Measurements from ENCODE around the gene PGM5.
"Not testable (repeated sequence)": the region's sequence is repeated elsewhere in the genome, so short reads cannot be mapped to it uniquely, and the experiment has no call there.

- TF ChIP-seq CTCF (IDR thresholded peaks at IDR 0.05; ENCODE audit: low read length); EZH2 (IDR thresholded peaks at IDR 0.05; ENCODE audit: borderline replicate concordance, low read length): not testable (repeated sequence)
Observed at GRCh38 chr9:68397095-68397423, 40.6 kb downstream of the PGM5 start.
